Fibroblast of skin of left biceps (primary cell): ENCODE measurements around the gene PRRC1.
"Not testable (repeated sequence)": the region's sequence is repeated elsewhere in the genome, so short reads cannot be mapped to it uniquely, and the experiment has no call there.

Experiments used
- DNase-seq, 2 experiments: peaks; one replicate each; pipeline ENCODE4 v3.0.0-alpha.2; 2013; ENCODE audit warnings: low read depth in 2 of 2

PRRC1 gene

DNA sequence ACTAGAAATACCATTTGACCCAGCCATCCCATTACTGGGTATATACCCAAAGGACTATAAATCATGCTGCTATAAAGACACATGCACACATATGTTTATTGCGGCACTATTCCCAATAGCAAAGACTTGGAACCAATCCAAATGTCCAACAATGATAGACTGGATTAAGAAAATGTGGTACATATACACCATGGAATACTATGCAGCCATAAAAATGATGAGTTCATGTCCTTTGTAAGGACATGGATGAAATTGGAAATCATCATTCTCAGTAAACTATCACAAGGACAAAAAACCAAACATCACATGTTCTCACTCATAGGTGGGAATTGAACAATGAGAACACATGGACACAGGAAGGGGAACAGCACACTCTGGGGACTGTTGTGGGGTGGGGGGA is 27.8 kb downstream of the PRRC1 start:
- DNase-seq = not testable (repeated sequence)

DNA sequence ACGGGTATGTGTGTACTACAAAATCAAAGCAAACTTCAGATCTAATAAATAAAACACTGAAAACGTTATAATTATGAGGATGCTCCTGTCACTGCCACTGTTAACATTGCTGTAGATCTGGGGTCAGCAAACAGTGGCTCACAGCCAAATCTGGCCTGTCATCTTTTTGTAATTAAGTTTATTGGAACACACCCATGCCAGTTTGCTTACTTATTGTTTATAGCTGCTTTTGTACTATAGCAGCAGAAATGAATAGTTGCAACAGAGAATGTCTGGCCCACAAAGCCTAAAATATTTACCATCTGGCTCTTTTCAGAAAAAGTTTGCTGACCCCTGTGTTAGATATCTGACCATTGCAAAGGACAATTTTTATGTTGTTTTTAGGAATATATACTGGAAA is 32.1 kb downstream of the PRRC1 start:
- DNase-seq = no peak

- no peak for DNase-seq
Observed at GRCh38 chr5:127550652-127551409, 33.4 kb downstream of the PRRC1 start.

DNA sequence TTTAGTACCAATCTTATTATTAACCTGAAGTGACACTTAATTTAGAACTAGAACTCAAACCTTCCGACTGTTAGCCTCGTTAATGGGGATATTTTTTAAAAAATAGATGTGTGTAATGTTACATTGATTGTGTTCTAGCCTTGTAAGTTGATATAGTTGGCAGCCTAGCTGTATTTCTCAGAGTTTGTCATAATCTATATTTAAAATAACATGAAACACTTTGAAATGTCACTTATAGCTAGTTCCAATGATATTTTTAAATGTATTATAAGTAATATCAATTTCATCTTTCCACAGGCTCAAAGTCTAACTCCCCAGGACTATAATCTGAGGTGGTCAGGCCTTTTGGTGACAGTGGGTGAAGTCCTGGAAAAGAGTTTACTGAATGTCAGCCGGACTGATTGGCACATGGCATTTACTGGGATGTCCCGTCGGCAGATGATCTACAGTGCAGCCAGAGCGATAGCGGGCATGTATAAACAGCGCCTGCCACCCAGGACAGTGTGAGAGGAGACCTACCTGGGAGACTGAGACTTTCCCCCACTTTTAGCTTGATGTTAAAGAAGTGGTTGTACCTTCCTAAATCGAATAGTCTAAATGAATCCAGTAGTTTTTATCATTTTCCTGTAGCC is 34.1 kb downstream of the PRRC1 start:
- DNase-seq = no peak

GRCh38 chr5:127555826-127556225 is 38.4 kb downstream of the PRRC1 start:
- no peak for DNase-seq

DNA sequence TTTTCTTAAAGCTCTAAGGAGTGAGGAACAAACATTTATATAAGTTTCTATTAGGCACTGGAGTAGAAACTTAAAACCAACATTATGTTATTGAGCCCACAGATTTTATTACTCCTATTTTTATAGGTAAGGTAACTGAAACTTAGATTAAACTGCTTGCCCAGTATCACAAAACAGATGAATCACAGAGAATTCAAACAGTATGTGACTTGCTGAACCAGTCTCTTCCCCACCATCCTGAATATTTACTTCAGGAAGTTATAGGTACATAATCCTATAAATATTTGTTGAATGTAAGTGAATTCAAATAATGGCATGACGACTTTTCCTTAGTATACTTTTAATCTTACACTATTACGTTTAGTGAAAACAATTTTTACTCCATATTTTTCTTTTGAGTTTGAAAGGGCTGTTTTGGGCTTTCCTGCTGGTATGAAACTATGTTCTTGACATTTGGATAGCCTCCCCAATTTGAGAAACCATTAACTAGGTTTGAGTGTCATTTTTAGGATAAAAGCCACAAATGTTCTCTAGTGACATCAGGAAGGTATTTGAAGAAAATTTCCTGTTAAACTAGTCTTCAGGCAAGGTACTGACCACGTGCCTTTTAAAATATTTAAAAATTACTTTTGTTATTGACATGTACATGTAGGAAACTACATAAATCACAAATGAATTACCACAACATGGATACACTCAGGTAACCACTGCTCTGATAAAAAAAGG is 39.3 kb downstream of the PRRC1 start:
- DNase-seq = no peak

GRCh38 chr5:127558273-127558672 is 40.8 kb downstream of the PRRC1 start:
- no peak for DNase-seq

GRCh38 chr5:127561254-127561653 is 43.8 kb downstream of the PRRC1 start:
- DNase-seq = peak; percentile 57 to 62

DNA sequence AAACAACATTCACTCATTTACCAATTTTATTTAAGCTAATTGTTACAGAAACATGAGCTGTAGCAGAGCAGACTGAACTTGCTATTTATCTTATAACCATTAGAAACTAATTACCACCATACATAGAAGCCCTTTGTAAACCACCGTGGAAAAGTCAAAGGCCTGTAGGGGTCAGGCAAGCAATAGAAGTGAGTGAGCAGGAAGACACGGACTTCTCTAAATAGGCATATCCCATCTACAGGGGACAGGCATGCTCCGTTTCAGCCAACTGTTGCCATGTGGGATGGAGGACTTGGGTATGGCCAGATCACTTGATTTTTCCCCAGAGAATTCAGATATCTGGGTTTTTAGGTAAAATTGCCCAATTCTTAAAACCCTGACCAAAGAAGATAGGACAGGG is 44.8 kb downstream of the PRRC1 start:
- no peak for DNase-seq

DNA sequence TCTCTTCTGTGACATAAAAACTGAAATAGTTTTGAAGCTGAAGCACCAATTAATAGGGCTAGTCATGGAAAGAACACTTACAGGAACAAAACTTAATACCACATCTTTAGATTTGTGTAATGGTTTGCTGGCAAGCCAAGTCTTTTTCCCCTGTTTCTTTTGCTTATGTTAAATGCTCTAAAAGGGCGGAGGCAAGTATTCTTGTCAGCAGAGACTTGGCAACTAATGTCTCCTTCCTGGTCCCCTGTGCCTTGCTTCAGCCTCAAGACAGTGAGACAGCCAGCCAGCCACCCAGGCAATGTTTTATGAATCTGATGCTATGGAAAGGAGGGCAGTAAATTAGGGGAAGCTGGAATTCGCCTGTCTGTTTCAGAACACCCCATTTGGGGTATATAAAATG is 45.7 kb downstream of the PRRC1 start:
- DNase-seq = peak; percentile 17

DNA sequence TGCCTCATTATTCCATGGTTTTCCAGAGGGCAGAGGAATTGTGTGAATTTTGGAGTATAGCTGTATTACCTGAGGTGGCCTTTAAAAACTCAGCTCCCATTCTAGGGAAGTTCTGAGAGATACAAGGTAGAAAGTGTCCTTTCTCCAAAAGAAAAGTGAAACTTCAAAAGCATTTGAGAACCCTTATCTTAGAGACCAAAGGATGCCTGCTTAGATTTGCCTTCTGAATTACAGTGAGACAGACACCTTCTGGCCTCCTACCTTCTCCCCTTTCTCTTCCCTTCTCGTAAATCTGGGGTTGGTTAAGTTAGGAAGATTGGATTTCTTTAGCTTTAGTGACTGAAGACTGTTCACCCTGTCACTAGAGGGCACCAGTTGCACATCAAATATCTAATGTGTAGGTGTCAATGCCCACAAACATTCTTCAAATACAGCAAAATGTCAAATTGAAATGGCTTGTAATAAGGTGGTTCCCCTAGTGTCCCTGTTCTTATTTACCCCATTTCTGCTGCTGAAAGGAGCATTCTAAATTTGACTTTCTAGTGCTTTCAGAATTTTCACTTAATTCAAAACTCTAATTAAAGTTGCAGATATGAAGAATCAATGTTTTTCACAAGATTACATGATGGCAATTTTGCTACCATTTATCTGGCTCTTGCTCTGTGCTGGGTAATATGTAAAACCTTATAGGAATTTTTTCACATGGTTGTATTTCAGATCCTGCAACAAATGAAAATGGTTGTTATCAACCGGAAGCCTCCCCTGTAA is 46.7 kb downstream of the PRRC1 start:
- DNase-seq = peak; percentile 17 to 32

DNA sequence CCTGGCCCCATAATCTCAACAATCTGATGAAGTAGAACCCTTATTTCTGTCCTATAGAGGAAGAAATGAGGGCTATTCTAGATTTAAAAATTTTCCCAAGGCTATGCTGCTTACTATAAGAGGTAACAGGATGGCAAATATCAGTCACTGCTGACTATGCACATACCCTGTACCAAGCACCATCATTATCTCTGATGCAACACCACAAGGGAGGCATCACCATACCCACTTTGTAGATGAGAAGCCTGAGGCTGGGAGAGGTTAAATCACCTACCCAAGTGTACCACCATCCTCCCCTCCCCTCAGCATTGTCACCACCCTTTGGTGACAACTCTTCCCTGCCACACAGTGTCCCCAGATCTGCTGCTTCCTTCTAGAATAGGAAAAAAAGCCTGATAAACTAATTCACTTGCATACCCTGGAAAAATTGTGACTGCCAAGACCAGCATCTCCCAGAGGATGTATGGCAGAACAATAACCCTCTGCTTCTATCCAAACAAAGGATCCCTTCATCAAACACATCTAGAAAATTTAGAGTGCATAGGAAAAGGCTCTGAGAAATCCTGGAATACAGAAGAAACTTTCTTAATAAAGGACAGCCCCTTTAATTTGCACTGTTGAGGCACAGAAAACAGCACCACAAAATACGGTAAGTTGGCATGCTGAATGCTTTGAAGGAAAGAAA is 48.3 kb downstream of the PRRC1 start:
- DNase-seq = no peak

DNA sequence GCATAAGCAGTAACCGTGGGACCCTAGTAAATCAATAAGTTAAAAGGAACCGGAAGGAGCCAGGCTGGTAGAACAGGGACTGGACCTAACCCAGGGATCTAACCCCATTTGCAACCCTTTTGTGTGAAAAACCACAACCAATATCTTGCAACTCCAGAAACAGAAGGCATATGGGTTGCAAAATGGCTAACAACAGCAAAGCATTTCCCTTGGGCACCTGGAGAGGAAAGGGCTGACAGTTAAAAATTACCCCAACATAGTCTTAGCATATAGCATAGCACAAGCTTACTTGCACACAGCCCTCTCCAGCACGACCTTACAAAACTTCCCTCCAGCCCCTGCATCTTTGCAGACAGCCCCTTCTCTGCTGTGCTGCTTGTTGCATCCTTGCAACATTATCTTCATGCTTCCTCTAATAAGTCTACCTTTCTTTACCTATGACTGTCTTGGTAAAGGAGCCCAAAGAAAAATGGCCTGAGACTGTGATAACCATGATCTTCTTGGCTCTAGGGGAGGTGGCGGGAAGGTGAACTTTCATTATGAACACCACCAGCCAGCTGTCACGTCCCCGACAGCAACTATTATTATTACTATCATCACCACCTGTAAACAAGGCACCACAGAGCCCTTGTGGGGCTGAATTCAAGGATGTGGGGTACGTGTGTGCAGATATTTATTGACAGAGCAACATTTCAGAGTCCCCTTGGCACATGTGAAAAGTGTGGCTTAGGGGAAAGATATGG is 49.8 kb downstream of the PRRC1 start:
- DNase-seq = no peak

- DNase-seq = no peak
Observed at GRCh38 chr5:127568166-127568565, 50.7 kb downstream of the PRRC1 start.

GRCh38 chr5:127569471-127569870 is 52.0 kb downstream of the PRRC1 start:
- DNase-seq = not testable (repeated sequence)

DNA sequence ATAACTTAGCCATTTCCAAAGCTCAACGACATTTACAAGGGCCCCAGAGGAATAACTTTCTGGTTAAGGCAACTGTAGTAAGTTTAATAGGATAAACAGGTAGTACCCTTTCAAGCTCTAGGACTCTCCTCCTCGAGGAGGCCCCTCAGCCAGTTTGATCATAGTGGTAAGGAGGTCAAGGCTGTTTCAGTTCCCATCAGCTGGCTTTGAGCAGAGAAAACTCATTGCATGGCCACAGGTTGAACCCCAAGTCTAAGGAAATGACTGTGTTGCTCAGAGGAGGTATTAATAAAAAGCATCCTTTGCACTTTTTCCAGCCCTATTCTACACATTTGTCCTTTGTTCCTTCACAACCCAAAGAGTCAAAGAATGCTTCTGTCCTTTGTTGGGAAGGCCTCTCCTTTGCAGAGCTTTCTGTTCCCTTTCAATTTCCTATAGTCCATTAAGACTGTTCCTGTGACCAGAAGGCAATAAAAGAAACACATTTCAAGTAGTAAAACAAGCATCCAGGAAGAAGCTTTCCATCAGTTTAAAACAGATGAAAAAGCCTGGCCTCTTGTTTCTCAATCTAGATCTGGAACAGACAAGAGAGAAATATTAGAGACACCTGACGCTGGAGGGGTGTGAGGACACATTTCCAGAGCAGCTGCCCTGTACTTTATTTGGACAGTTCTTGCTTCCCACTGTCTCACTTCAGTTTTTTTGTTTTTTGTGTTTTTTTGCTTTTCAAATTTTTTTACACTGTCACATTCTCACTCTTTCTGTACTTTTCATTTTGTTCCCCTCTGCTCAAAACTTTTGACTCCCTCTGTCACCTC is 54.1 kb downstream of the PRRC1 start:
- DNase-seq = no peak

DNA sequence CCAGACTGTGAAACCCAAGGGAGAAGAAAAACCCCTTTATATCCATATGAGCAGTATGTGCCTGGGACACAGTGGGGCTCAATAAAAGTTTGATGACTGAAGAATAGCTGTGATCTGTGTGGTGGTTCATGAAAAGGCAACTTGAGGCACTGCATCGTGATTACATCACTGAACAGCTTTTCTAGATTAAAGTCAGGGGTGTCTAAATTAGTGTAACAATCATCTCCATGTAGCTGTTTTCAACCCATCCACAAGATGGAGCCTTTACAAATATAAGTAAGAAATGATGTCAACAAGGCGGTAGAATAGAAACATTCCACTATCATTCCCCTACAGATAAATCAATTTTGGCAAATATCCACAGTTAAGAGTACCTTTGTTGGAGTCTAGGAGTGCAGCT is 55.5 kb downstream of the PRRC1 start:
- DNase-seq = no peak

DNA sequence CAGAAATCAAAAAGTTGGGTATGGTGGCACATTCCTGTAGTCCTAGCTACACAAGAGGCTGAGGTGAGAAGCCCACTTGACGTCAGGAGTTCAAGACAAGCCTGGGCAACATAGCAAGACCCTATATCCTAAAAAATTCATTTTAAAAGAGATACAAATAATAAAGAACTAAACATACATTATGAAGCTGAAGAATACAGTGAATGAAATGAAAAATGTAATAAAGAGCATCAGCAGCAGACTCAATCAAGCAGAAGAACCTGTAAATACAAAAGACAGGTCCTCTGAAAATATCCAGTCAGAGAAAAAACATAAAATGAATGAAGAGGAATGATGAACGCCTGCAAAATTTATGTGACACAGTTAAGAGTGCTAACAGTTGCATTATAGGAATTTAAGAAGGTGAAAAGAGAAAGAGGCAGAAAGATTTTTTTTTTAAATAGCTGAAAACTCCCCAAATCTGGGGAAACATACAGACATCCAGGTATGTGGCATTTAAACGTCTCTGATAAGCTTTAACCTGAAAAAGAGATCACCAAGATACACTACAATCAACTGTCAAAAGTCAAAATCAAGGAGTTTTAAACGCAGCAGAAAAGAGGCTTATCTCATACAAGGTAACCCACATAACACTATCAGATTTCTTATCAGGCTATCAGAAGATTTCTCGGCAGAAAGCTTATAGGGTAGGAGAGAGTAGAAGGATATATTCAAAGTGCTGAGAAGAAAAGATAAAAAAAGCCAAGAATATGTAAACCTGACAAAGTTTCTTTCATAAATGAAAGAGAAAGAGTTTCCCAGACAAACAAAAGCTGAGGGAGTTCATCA is 57.6 kb downstream of the PRRC1 start:
- DNase-seq = no peak

DNA sequence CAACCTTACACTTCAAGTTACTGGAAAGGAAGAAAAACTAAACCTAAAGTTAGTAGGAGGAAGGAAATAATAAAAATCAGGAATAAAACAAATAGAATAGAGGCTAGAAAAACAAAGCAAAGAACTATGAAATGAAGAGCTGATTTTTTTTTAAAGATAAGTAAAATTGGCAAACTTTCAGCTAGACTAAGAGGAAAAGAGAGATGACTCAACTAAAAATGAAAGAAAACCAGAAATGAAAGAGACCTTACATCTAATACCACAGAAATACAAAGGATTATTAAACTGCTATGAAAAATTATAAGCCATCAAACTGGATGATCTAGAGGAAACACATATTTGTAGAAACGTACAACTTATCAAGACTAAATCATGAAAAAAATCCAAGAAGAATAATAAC is 60.0 kb downstream of the PRRC1 start:
- no peak for DNase-seq
